NCI-H187 treated with DMSO at 0.1 percent for 48 hours (cell line): ENCODE measurements around the gene TRMT44.
"Not testable (repeated sequence)": the region's sequence is repeated elsewhere in the genome, so short reads cannot be mapped to it uniquely, and the experiment has no call there.

ENCODE experiments used
- DNase-seq: peaks from one replicate; lab custom pipeline; 2025; lab: John Stamatoyannopoulos, UW

Gene TRMT44

GRCh38 chr4:8468746-8469535, 28.4 kb downstream of the TRMT44 start:
- no peak for DNase-seq

GRCh38 chr4:8469550-8469949, 29.0 kb downstream of the TRMT44 start:
- no peak for DNase-seq

DNA sequence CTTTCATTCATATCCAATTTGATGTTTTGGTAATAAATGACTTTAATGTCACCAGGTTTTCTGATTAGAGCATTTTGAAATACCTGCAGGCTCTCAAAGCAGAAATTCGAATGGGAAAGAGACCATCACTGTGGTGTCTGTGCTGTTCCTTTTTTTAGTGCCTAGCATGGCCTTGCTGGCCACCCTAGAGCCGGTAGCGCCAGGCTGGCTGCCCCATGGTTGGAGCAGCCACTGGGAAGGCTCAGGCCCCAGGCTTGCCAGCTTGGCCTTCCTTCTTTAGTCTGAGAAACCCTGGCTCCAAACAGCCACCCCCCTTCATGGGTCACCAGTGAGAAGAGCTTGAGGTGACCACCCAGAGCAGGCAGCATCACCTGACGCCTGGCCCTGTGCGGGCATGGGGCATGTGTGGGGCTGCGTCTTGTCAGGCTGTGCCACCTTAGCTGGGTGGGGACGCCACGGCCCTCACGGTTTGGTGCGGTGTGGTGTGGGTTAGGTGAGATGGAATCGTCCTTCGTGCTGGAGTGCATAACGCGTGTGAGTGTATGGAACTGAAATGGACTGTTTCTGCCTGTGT, 30.0 kb downstream of the TRMT44 start:
- no peak for DNase-seq

DNA sequence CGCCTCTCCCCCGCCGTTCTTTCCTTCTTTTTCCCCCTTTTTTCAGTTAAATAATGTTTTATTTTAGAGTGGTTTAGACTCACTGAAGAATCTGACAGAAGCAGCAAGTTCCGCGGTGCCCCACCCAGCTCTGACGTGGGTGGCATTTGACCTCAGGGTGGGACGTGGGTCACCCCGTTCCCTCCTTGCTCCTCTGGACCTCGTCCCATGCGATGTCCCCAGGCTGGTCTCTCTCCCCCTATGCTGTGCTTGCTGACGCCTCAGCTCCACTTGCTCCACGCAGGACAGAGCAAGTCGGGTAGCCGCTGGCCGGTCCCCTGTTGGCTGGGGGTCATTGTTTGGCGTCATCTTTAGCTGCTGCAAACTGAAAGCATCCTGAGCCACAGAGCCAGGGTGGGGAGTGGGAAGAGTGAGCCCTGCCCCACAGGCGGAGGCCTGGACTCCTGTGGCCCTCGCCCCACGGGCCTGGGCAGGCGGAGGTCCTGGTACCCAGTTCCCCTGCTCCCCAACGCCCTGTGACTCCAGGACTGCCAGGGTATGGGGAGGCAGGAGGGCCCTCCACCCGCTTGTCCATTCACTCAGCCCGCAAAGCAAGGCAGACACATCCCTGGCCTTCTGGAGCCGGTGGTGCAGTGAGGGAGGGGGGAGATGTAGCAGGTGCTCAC, 30.8 kb downstream of the TRMT44 start:
- DNase-seq, result no peak

- no peak for DNase-seq
These were observed 31.6 kb downstream of the TRMT44 start for GRCh38 chr4:8472158-8472688.

DNA sequence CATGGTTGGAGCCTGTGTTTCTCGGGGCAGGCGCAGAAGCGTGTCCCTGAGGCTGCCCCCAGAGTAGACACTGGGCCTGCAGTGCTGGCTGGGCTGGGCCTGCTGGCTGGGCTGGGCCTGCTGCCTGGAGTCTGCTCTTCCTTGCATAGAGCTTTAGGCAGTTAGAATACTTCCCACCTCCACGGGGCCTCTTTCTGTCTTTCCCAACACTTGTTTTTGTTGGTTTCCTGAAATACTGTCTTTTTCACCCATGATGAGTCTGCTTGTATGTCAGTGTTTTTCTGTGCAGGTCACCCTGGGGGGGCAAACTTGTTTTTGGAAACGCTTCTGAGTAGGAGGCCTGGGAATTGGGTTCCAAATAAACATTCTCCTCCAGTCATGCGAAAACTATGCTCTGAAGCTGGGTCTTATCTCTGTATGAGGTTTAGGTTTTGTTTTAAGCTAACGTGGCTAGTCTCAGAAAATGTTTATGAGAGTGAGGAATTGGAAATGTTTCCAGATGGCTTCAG, 32.2 kb downstream of the TRMT44 start:
- no peak for DNase-seq

GRCh38 chr4:8473198-8473919, 32.8 kb downstream of the TRMT44 start:
- DNase-seq, result no peak

- DNase-seq, result no peak
These were observed 33.5 kb downstream of the TRMT44 start for GRCh38 chr4:8473920-8474590.

DNA sequence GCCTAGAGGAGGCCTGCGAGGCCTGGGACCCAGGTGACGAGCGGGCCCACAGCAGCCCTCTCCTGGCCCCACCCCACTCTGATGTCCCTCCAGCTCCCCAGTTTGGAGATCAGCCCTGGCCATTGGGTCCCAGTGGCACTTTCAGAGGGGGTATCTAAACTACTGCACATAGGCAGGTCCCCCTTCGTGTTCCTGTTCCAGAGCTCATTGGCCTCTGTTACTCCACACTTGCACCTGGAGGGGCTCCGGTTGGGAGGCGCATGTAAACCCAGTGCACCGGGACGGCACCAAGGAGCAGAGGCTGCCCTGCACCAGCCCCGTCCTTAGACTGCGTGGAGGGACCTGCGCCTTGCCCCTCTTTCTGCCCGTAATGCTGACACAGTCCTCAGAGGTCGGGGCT, 34.3 kb downstream of the TRMT44 start:
- no peak for DNase-seq

DNA sequence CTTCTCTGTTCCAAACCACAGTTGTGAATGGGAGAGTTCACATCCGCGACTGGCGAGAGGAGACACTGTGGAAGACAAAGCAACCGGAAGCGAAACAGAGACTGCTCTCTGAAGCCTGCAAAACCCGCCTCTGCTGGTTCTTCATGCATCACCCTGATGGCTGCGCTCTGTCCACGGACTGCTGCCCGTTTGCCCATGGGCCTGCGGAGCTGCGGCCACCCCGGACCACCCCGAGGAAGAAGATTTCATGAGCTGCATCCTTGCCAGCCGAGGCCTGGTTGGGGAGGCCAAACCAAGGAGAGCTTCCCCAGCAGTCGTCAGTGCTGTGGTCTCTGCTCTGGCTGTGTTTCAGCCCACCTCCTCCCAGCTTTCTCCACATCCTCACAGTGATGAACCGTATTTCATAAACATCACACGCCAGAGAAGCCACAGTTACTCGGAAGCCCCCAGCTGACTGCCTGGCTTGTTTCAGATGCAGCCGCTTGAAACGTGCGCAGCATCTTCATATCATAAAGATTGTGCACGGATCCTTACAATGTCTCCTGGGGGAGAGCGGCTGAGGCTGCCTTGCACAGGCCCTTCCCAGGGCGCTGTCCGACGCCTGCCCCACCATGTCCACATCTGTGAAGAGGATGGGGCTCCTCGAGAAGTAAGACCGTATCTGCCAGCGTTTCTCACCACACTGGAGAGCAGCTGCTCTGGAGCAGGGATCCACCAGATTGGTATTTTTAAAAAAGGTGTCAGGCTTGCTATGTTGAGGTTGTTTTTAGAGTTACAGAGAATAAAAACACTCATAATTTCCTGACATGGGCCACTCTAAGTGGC, 35.4 kb downstream of the TRMT44 start:
- no peak for DNase-seq

GRCh38 chr4:8477095-8477635, 36.6 kb downstream of the TRMT44 start:
- no peak for DNase-seq

- DNase-seq, result no peak
These were observed 37.1 kb downstream of the TRMT44 start for GRCh38 chr4:8477676-8478075.

DNA sequence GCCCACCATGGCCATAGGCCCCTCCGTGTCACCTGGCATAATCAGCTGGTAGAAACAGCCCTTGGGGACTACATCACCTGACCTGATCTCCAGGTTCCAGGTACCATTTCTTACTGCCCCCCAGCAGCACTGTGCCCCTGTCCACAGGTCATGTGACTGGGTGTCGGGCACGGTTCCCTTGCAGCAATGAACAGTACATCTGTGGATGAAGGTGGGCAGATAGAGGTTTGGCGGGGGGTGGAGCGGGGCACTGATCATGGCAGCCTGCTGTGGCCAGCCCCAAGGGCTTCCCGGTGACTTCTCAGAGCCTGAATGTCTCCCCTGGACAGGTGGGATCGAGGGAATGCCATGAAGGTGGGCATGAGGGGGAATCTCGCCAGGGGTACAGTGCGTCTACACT, 37.8 kb downstream of the TRMT44 start:
- DNase-seq, result no peak

DNA sequence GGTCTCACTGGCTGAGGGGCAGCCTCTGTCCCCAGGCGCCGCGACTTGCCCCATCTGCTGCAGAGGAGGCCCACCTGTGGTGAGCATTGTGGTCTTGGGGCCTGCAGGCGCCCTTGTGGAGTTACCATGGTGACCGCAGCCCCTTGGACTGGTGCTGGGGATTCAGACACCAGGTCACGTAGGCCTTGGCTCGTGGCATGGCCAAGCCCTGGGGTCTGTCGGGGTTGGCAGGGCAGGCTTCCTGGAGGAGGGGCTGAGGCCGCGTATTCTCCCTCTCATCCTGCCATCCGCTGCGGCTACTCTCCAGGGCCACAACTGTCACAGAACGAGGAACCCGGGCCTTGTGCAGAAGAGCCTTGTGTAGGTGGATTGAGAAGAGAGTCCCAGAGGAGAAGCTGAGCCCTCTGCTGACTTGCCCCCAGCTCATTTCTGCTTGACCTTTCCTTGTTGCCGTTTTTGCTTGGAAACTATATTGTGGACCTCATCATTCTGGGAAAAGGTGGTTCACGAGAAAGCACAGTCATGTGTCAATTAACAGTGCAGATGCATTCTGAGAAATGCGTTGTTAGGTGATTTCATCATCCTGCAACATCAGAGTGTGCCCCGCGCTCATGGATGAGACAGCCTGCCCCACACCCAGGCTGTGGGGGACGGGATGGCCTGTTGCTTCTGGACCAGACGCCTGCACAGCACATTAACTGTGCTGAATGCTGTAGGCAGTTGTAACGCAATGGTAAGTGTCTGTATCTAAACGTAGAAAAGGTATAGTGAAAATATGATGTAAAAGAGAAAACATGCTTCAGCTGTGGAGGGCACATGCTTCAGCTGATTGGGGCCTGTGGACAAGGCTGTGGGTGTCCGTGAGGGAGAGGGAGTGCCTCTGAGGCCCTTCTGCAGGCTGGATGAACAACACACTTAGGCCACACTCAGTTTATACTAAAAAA, 38.5 kb downstream of the TRMT44 start:
- no peak for DNase-seq

DNA sequence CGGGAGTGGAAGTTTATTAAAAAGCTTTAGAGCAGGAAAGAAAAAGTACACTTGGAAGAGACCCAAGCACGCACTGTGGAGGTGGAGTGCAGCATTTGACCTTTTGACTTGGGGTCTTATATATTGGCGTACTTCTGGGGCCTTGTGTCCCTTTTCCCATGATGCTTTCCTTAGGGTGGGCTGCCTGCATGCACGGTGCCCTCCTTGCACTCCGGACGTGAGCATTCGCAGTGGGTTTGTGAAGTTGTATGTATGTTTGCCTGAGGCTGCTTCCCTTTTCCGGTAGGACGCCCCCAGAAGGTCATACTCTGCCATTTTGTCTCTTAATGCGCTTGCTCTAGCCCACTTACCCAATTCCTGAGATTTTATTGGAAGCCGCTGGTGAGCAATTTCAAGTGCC, 39.6 kb downstream of the TRMT44 start:
- no peak for DNase-seq

DNA sequence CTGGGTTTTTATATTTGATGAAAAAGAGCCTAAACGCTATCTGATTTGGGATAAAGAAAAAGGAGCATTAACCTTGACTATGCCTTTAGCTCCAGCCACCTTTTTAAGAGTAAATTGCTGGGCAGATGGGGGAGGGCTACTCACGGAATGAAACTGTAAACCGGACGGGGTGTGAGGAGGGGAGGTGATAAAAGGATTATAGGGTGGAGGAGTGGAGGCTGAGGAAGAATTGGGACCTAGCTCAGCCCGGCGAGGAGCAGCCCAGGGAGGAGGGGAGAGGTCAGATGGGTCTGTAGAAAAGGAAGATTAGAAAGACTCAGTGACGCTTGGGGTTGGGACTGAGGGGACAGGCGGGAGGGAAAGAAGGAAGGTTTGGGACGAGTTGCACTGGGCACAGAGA, 46.1 kb downstream of the TRMT44 start:
- not testable (repeated sequence) for DNase-seq

DNA sequence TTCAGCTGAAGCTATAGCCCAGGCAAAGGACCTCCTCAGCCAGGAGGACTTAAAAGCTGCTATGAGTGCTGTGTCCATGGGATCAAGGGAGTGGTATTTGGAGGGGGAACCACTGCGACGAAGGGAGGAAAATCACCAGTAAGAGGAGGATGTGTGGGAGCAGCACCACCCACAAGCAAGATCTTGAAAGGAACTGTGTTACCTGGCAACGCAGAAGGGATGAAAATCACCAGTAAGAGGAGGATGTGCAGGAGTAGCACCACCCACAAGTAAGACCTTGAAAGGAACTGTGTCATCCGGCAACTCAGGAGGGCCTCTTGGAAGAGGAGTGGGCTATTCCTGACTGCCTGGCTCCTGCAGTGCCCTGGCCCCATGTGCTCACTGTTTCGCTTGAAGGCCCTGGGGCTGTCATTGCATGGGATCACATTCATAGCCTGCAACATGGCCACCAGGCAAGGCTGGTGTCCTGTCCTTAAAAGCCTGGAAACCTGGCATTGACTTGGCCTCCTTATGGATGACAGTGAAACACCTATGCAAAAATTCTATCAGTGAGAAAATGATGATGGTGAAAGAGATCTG, 48.3 kb downstream of the TRMT44 start:
- DNase-seq, result no peak

DNA sequence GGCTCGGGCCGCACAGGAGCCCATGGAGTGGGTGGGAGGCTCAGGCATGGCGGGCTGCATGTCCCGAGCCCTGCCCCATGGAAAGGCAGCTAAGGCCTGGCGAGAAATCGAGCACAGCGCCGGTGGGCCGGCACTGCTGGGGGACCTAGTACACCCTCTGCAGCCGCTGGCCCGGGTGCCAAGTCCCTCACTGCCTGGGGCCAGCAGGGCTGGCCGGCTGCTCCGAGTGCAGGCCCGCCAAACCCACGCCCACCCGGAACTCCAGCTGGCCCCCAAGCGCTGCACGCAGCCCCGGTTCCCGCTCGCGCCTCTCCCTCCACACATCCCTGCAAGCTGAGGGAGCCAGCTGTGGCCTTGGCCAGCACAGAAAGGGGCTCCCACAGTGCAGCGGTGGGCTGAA, 50.9 kb downstream of the TRMT44 start:
- DNase-seq, result not testable (repeated sequence)

DNA sequence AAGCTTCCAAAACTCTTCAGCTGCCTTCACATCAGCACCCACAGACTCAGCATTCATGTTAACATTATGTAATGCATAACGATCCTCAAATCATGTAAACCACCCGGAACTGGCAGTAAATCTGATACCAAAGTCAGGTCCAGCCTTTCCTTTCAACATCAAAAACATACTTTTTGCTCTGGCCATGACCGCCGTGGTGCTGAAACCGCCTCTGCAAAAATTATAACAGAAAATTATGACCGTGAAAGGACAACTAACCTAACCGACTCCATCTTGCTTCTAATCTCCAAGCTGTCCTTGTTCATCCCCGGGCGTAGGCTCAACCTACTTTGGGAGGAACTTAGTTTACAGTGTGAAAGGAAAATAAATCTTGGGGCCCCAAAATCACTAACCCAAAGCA, 51.6 kb downstream of the TRMT44 start:
- no peak for DNase-seq
